HG02678 (cell line): ENCODE results near the gene ESF1.

Experiments
- ATAC-seq: cut with Tn5 transposase; IDR thresholded peaks from one replicate; pipeline ENCODE4 v1.9.1; 2021; ENCODE audit warnings: mild to moderate bottlenecking, moderate library complexity; ENCODE audit not compliant: unreplicated experiment

The ESF1 gene, protein sequence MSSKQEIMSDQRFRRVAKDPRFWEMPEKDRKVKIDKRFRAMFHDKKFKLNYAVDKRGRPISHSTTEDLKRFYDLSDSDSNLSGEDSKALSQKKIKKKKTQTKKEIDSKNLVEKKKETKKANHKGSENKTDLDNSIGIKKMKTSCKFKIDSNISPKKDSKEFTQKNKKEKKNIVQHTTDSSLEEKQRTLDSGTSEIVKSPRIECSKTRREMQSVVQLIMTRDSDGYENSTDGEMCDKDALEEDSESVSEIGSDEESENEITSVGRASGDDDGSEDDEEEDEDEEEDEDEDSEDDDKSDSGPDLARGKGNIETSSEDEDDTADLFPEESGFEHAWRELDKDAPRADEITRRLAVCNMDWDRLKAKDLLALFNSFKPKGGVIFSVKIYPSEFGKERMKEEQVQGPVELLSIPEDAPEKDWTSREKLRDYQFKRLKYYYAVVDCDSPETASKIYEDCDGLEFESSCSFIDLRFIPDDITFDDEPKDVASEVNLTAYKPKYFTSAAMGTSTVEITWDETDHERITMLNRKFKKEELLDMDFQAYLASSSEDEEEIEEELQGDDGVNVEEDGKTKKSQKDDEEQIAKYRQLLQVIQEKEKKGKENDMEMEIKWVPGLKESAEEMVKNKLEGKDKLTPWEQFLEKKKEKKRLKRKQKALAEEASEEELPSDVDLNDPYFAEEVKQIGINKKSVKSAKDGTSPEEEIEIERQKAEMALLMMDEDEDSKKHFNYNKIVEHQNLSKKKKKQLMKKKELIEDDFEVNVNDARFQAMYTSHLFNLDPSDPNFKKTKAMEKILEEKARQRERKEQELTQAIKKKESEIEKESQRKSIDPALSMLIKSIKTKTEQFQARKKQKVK

DNA sequence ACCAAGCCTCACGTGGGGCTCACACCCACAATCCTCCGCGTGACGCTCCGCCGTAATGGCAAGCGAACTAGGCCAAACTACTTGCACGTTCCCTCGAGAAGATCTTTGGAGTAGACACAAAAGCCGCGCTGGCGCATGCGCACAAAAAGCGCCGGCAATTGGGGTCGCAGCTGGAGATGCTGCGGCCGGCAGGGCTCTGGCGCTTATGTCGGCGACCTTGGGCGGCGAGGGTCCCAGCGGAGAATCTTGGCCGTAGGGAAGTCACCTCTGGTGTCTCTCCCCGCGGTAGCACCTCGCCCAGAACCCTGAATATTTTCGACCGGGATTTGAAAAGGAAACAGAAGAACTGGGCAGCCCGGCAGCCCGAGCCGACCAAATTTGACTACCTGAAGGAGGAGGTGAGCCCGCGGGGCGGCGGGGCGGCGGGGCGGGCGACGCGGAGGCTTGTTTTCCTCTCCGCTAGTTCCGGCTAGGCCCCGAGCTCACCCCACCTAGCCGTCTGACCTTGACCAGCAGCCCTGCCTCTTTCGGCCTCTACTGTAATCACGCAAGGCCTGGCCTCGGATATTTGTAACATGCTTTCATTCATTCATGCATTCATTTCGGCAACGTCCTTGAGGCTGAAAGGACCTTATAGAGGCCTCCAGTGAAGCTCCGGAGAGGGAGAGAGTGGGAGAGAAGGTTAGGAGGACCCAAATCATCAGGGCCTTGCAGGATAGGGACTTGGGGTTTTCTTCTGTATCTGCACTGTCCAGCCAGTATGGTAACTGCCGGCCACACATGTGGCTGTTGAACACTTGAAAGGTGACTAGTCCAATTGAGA, at the start of gene ESF1, which contains the start of gene NDUFAF5:
TSS of gene ESF1 (minus strand) at position 27 of the 823 bp plus-strand sequence. CDS start 1,779 bp downstream, outside the sequence.
TSS of gene NDUFAF5 (plus strand) at position 136 of the 823 bp plus-strand sequence. CDS start at position 177, 41 bp downstream.
- peak; percentile 97 for ATAC-seq

- no peak for ATAC-seq
Observed at GRCh38 chr20:13831476-13831875, 46.8 kb upstream of the ESF1 start.

DNA sequence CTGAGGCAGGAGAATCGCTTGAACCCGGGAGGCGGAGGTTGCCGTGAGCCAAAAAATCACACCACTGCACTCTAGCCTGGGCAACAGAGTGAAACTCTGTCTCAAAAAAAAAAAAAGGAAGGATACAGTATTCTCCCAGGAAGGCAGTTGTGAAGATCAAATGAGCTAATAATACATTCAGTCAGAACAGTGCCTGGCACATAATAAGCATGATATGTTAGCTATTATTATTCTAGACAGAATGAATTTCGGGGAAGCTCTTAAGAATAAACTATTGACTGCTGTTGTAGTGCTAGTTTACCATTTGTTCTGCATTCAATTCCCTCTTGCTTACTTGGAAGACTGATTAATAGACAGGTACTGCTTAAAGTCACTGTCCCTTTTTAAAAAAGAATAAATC, 40.7 kb upstream of the ESF1 start:
- ATAC-seq: no peak

DNA sequence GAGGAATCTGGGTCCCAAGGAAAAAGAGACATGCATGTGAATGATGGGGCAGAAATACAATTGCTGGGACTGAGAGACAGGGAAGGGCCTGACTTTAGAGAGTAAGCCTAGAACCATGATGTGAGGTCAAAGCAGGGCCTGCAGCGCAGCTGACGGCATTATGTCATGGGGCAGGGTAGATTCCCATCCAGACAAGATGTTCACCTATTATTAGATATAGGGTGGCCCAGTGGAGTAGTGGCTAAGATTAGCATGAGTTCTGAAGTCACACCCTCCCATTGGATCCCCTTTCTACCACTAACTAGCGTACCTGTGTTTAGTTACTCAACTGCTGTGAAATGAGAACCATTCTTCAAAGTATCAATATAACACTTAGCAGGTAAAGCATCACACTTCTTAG, 39.7 kb upstream of the ESF1 start:
- no peak for ATAC-seq

DNA sequence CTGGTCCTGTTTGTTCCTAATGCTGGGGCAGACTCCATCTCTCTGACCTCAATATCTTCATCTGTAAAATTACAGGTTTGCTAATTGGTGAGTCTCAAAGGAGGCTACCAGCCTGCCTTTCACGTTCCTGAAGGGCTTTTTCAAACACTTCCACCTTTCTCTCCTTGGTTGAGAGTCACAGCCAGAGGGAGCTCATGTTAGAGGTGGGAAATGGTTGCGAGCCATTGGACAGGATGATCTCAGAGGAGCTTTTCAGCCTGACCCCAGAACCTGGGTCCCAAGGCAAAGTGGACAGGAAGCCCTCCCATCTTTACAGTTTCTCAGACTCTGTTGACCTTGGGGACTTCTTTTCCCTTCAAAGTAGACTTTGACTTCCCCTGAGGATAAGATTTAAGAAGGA, 37.7 kb upstream of the ESF1 start:
- no peak for ATAC-seq

DNA sequence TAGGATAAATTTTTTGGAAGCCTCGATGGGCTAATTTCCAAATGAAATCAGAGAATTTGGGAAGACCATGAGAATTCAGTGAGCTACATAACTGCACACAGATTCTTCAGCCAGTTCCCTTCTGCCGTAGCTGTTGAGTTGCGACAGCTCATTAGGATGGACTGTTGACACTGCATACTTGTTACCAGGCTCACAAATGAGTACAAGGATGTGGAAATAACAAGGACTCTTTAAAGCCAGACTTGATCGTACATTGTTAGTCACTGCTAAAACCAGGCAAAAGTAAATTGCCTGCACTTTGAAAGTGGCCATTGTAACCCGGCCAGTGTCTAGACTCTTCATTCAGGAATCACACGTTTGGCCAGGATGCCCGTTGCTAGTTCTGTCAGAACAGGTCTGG, 37.2 kb upstream of the ESF1 start:
- no peak for ATAC-seq

- ATAC-seq: peak; percentile 81
Observed at GRCh38 chr20:13819885-13820645, 35.3 kb upstream of the ESF1 start.

GRCh38 chr20:13817342-13817741, 32.6 kb upstream of the ESF1 start:
- no peak for ATAC-seq

- no peak for ATAC-seq
Observed at GRCh38 chr20:13816757-13817156, 32.0 kb upstream of the ESF1 start.

DNA sequence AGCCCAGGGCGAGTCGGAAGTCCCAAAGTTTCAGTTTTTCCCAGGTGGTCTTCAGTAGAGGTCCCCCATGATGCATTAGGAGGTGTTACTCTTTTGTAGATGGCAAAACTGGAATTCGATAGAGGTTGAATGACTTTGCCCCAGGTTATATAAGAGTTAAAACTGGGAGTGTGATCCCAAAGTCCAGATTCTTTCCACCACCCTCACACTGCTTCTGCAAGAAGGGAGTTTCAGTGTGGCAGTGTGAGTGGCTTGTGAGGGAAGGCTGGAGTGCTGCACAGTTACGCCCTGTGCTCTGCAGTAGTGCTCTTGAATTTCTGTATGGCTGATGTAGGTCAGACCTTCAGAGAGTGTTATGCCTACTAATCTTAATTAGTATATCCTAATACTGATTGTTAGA, 30.0 kb upstream of the ESF1 start:
- no peak for ATAC-seq

- no peak for ATAC-seq
Observed at GRCh38 chr20:13813910-13814309, 29.2 kb upstream of the ESF1 start.

GRCh38 chr20:13810446-13810845, 25.7 kb upstream of the ESF1 start:
- ATAC-seq: no peak

DNA sequence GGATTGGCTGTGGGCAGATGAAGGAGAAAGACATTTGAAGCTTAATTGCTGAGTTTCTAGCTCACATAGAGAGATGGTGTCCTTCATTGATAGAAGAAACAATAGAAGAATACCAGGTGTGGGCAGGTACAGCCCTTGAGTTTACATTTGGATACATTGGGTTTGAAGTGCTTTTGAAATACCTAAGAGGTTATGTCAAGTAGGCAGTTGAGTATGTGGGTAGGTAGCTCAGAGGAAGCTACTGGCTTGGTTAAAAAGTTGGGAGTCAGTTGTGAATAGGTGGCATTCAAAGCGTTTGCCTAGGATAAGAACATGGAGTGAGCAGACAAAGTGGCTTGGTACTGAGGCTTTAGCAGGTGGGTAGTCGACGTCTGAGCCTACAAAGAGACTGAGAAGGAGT, 25.1 kb upstream of the ESF1 start:
- no peak for ATAC-seq

DNA sequence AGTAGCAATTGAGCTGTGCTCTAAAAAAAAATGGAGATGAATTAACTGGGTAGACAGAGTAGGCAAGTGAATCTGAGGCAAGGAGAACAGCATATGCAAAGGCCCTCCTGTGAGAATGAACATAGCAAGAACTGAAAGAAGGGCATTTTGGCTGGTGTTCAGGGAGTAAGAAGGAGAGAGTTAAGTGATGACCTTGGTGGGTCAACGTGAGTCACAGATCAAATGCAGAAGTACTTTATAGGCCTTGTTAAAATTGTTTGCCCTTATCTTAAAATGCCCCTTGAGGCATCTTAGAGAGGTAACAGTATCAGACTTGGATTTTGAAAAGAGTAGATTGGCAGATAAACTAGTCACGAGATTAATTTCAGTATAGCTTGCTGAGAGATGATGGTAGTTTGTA, 24.7 kb upstream of the ESF1 start:
- ATAC-seq: no peak

DNA sequence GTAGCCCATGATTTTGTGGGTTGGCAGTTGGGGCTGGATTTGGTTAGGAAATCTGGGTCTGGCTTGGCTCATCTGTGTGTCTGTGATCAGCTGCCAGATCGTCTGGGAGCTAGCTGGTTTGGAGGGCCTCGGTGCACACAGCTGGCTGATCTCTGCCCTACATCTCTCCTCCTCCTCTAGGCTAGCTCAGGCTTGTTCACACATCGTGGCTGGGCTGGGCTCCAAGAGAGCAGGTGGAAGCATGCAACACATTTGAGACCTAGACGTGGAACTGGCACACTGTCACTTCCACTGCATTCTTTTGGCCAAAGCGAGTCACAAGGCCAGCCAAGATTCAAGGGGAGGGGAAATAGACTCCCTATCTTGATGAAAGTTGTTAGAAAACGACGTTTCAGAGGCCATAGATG, 16.0 kb upstream of the ESF1 start:
- ATAC-seq: no peak

- no peak for ATAC-seq
Observed at GRCh38 chr20:13799974-13800373, 15.3 kb upstream of the ESF1 start.

DNA sequence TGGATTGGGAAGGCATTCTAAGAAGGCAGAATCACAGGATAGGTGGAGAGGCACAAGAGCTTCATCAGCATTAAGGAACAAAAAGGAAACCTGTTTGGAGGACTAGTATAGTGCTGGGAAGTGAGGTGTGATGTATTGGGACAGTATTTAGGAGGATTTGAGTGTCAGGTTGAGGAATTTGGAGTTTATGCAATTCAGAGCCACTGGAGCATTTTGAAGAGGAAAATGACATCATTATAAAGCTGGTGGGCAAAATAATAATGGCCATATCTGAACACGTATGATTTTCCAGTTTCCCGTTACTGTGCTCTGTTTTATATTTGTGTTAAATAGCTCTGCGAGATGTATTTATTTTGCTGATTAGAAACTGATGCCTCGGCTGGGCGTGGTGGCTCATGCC, 14.3 kb upstream of the ESF1 start:
- no peak for ATAC-seq

- no peak for ATAC-seq
Observed at GRCh38 chr20:13794667-13795066, 9.9 kb upstream of the ESF1 start.

- ATAC-seq: no peak
Observed at GRCh38 chr20:13793001-13793400, 8.3 kb upstream of the ESF1 start.
